RWPE2 (cell line): ENCODE measurements around the gene TMEM250.

ENCODE experiments used
- ATAC-seq: fragments of 200-7000 bp; cut with Tn5 transposase; 3 replicates; pipeline ENCODE4 v1.9.1; 2021; ENCODE audit warnings: low read depth
- DNase-seq: peaks from one replicate; pipeline ENCODE4 v3.0.0-alpha.2; 2020; ENCODE audit warnings: low spot score
- H3K27ac ChIP-seq: fragments of 450-650 bp; 2 replicates; pipeline ENCODE4 v1.5.1; 2017; ENCODE audit warnings: mild to moderate bottlenecking; ENCODE audit not compliant: poor library complexity, severe bottlenecking
- H3K27me3 ChIP-seq: fragments of 250-450 bp; sonication (Bioruptor Pico); 2 replicates; pipeline ENCODE4 v1.5.1; 2021; ENCODE audit warnings: mild to moderate bottlenecking, moderate library complexity; ENCODE audit not compliant: insufficient read depth, poor library complexity, severe bottlenecking
- H3K36me3 ChIP-seq: fragments of 250-450 bp; sonication (Bioruptor Pico); 2 replicates; pipeline ENCODE4 v1.5.1; 2020; ENCODE audit warnings: low read depth, mild to moderate bottlenecking, moderate library complexity
- H3K4me1 ChIP-seq: fragments of 250-450 bp; sonication (Bioruptor Pico); 2 replicates; pipeline ENCODE4 v1.5.1; 2021; ENCODE audit warnings: mild to moderate bottlenecking, moderate library complexity; ENCODE audit not compliant: insufficient read depth, poor library complexity, severe bottlenecking
- H3K4me3 ChIP-seq: fragments of 250-450 bp; sonication (Bioruptor Pico); 2 replicates; pipeline ENCODE4 v1.5.1; 2021; ENCODE audit warnings: mild to moderate bottlenecking, moderate library complexity; ENCODE audit not compliant: severe bottlenecking
- H3K9me3 ChIP-seq: fragments of 250-450 bp; sonication (Bioruptor Pico); 2 replicates; pipeline ENCODE4 v1.5.1; 2021; ENCODE audit warnings: mild to moderate bottlenecking, moderate library complexity; ENCODE audit not compliant: severe bottlenecking
- CTCF ChIP-seq: fragments of 450-650 bp; IDR thresholded peaks from one replicate; pipeline ENCODE4 v1.5.1; 2017; ENCODE audit warnings: mild to moderate bottlenecking, moderate library complexity; ENCODE audit not compliant: poor library complexity, severe bottlenecking

The TMEM250 gene

DNA sequence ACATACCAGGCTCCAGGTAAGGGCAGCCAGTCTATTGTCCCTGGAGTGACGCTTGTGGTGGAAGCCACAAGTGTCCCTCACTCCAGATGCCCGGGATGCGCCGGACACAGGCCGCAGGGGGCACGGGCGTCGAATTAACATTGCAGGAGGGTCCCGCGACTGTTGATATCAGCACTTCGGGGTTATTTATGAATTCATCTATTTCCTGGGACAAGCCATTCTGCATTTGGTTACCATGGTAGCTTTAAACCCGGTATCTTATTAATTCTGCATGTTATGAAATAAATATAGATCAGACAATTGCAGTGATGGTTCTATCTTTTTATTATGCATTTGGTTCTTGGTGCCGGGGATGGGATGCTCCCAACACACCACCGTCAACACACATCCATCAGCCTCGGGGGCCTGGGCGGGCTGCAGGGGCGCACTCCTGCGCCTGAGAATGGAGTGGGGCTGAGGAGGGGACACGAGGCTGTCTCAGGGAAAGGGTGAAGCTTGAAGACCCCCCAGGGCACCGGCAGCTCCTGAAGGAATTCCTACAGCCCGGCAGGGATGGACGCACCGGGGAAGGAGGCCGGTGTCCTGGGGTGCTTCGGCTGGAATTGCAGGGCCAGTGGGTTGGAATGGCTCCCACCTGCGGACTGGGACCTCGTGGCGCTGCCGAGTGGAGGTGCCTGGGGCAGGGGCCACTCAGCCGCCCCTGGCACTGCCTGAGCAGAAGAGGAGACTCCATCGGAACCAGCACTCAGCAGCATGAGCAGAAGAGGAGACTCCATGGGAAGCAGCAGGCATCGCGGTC lies 17.7 kb upstream of the TMEM250 start:
- ATAC-seq (no peak), DNase-seq (no peak)
- no peak for TF ChIP-seq CTCF
- Histone ChIP-seq H3K27ac (no peak overlapping the region), H3K9me3 (no peaks in the 10 kb centered on the region), H3K4me1 (no peaks in the 10 kb centered on the region), H3K36me3 (no peaks in the 10 kb centered on the region), H3K27me3 (peaks cover 35% of the 10 kb centered on the region), H3K4me3 (no peak overlapping the region)

GRCh38 chr9:136135326-136136126 lies 16.9 kb upstream of the TMEM250 start:
- DNase-seq, result no peak
- peaks cover 35% of the 10 kb centered on the region for H3K27me3 ChIP-seq

DNA sequence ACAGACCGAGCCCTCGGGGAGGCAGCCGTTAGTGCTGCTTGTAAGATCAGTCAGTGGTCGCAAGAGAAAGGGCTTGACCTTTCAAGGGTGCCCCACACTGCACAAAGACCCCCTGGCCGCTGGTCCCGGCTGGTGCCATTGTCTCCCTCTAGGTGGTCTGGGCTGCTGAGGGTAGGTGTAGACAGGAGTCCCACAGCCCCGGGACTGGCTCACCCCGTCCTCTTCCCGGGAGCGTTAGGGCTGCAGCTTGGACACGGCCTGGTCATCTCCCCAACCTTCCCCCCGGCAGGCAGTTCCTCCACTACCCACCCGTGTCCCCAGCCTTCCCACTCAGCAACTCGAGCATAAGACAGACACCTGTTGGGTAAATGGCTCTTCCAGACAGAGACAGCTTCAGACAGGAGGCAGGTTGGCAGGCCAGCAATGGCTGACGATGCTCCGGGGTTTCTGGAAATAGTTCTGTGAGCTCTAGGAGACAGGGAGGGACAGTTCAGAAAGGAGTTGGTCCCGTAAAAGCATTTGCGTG lies 15.3 kb upstream of the TMEM250 start:
- TF ChIP-seq CTCF, result no peak
- Histone ChIP-seq H3K4me1 (no peaks in the 10 kb centered on the region), H3K27ac (no peak overlapping the region), H3K36me3 (no peaks in the 10 kb centered on the region), H3K4me3 (no peak overlapping the region), H3K9me3 (no peaks in the 10 kb centered on the region), H3K27me3 (peaks cover 41% of the 10 kb centered on the region)
- DNase-seq (no peak), ATAC-seq (no peak)

More at GRCh38 chr9:136135326-136136126, 16.9 kb upstream of the TMEM250 start:
- H3K4me1 ChIP-seq, result no peaks in the 10 kb centered on the region
- no peak for ATAC-seq
- no peak overlapping the region for H3K27ac ChIP-seq
- H3K4me3 ChIP-seq, result no peak overlapping the region
- no peaks in the 10 kb centered on the region for H3K9me3 ChIP-seq
- no peak for TF ChIP-seq CTCF
- H3K36me3 ChIP-seq, result no peaks in the 10 kb centered on the region

DNA sequence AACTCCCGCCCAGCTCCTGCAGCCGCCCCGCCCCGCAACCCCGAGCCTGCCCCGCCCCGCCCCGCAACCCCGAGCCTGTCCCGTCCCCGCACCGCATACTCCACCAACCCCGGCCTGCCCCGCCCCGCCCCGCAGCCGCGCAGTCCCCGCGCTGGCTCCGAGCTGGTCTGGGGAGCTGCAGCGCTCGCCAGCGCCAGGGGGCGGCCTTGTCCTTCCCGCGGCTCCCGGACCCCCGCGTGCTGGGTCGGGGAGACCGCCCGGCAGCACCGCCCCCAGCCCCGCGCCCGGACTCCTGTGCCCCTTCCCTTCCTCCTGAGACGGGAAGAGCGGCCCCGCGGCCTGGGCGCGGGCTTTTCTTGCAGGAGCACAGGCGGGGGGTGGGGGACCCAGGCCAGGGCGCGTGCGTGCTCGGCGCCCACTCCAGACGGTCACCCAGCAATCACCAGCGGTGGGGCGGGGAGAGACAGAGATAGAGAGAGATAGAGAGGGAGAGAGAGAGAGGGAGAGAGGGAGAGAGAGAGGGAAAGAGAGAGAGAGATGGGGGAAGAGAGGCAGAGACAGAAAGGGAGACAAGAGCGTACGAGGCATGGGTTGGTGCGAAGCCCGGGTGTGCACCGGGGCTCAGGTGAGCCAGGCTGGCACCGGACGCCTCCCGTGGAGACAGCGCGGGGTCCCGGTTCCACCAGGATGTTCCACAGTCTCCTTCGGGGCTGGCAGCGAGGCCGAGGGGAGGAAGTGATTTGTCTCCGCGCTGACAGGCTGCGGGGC lies 14.7 kb upstream of the TMEM250 start:
- Histone ChIP-seq H3K27me3 (peaks cover 45% of the 10 kb centered on the region), H3K36me3 (no peaks in the 10 kb centered on the region), H3K9me3 (no peaks in the 10 kb centered on the region), H3K4me1 (no peaks in the 10 kb centered on the region), H3K27ac (no peak overlapping the region), H3K4me3 (no peak overlapping the region)
- peak; percentile 50 for TF ChIP-seq CTCF
- ATAC-seq (peak; percentile 35; the same call in 1 of the 3 replicates), DNase-seq (no peak)
